HG02981 (cell line): ENCODE results near the gene ABLIM1.

Experiments
- ATAC-seq: cut with Tn5 transposase; IDR thresholded peaks from one replicate; pipeline ENCODE4 v1.9.1; 2021; ENCODE audit warnings: mild to moderate bottlenecking, moderate library complexity; ENCODE audit not compliant: unreplicated experiment

ABLIM1 gene

DNA sequence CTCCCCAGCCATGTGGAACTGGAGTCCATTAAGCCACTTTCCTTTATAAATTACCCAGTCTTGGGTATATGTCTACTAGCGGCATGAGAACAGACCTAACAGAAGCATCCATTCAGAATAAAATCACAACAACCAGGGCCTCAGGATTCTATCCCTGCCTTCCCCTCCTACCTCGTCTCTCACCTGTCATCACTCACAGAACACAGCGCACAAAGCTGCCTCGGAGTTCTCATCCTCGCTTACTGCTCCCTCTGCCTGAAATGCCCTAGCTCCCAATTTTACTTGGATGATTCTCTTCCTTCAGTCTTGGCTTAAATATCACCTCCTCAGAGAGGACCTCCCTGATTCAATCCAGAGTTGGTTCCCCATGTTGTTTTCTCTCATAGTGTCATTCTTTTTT lies 183.1 kb downstream of the ABLIM1 start:
- no peak for ATAC-seq

DNA sequence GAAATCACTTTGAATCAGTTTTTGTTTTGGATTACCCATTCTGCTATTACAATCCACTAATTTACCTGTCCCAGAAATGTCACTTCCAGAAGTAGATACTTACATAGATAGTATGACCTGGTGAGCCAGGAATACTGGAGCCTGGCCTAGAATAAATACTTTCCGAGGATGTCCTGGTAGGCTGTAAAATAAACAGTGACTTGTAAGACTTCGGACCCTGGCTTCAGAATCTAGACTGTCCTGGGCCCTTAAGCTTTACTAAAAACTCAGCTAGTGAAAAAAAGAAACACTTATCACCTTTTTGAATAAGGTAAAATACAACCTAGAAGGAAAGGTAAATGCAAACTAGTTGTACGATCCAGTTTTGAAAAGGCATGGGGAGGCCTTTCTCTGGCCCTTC lies 184.3 kb downstream of the ABLIM1 start:
- ATAC-seq = no peak

DNA sequence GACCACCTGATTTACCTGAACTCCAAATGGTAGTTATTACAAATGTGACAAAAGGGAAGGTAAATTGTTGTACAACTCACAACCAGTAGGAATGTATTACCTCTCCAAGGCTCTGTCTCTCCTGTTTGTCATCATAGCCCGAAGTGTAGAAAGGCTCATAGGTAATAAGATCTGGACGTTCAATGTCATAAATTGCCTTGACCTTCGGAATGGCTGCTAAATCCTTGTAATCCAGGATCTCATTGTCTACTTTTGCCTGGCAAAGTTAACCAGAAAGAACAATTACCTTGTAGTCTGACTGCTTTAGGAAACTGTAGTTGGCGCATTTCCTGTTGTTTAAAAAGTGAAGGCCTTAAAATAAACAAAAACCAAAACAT lies 185.2 kb downstream of the ABLIM1 start:
- no peak for ATAC-seq

DNA sequence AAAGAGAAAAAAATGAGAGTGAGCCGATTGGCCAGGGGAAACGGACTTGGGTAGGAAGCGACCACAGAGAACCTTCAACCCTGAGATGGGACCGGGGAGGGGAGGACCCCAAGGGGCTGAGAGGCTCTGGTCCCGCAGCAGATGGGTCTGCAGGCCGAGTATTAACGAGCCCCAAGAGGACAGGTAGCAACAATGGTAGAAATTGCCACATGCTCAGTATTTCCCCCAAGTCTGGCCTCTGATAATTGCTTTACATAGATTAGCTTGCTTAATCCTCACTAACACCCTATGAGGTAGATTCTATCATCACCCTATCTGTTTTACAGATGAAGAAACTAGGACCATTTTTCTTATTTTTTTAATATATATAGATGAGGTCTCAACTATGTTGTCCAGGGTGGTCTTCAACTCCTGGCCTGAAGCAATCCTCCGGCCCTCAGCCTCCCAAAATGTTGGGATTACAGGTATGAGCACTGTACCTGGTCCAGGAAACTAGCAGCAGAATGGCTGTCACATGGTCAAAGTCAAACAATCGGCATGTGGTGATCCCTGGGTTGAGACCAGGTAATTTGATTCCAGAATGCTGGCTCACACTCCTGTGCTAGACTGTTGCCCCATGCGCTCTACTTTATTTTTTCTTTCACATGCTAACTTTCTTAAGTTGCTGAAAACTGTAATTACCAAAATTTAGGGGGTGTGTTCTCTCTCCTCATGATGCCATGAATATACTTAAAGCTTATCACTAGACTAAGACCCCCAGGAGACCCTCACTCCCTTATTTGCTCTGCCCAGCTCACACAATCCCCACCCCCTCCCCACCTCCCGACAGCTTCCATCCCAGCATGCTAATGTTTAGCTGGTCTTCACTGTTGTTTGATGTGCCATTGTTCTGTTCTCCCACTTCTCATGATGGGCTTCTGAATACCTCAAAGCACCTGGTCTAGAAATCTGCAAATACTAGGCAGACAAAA lies 185.9 kb downstream of the ABLIM1 start:
- ATAC-seq = no peak

DNA sequence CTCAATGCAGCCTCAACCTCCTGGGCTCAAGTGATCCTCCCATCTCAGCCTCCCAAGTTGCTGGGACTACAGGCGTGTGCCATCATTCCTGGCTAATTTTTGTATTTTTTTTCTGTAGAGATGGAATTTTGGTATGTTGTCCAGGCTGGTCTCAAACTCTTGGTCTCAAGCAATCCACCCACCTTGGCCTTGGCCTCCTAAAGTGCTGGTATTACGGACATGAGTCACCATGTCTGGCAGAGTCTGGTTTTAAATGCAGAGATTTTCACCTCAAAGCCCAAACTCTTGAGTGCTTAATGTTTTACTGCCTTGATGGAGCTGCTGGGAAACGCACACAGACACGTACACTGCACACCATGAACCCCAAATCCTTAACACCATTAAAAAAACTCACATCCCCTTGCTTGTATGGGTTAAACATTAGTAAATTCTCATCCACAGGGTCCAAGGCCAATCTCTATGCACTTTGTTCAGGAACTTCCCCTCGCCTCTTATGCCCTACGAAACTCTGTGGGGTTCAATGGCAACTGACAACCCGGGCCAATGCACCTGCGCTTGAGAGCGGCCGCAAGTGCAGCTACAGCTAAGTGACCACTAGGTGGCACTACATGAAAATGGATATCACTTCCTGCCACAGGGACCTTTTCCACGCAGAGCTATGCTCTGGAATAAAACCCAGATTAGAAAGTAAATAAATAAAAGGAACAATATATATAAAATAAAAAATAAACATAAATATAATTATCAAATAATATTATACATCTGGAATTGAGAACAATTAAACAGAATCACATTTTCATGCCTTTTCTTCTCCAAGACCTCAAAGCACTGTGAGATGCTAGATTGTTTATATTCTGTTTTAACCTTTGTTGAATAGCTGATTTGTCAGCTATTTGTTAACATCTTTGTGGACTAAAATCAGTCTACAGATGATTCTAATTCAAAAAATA lies 186.8 kb downstream of the ABLIM1 start:
- peak; percentile 95 for ATAC-seq

DNA sequence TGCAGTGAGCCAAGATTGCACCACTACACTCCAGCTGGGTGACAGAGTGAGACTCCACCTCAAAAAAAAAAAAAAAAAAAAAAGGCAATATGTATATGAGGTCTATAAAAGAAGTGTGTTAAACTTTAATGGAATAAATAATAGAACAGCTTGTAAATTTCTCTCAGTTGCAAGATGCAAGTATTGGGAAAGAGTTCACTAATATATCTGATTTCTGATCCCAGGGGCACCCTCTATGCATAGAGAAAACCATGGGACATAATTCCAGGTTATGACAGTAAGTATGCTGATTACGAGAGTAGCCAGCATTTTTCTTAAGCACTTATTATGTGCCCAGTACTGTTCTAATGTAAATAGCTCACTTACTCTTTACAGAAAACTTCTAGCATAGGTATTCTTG lies 187.7 kb downstream of the ABLIM1 start:
- ATAC-seq = no peak

DNA sequence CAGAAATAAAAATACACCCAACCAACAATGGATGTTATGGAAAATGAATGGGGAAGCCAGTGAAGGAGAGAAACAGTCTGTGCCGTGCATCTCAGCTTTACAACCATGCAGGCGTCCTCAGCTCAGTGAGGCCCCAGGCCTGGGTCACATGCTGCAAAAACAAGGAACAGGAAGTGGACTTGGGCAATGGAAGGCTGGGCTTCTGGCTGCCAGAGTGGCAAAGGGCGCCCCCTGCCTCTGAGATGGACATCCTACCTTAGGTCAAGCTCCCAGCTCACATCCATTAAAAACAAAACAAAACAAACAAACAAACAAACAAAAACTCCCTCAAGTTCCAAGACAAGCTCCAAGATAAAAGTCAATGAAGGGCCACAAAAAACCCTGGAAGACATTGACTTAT lies 199.1 kb downstream of the ABLIM1 start:
- ATAC-seq = no peak

DNA sequence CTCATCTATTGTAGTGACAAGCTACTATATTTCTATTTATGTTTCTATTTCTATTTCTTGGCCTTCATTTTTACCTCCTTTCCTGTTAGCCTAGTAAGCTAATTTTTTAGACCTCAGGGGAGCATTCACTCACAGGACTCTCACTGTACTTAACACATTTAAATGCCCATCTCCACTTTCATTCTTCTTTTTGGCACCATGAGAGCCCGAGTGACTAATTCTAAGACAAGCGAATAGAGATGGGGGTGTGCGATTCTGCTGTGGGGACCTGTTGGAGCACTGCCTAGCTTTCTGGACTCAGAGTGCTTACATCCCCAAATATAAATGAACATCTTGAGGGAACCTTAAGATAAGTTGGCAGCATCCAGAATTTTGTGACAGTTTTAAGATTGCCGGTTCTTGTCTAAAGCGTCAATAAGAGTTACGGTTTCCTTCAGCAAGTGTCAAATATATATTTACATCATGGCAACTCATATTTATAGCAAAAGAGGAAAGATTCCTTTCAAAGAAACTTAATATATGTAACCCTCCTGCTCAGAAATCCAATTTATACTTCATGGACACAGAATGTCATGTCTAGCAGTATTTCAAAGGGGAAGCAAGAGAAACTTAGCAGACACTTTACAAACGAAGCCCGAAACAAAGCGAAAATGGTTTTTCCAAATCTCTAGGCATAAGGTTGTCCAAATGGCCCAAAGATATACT lies 199.7 kb downstream of the ABLIM1 start:
- ATAC-seq = no peak

DNA sequence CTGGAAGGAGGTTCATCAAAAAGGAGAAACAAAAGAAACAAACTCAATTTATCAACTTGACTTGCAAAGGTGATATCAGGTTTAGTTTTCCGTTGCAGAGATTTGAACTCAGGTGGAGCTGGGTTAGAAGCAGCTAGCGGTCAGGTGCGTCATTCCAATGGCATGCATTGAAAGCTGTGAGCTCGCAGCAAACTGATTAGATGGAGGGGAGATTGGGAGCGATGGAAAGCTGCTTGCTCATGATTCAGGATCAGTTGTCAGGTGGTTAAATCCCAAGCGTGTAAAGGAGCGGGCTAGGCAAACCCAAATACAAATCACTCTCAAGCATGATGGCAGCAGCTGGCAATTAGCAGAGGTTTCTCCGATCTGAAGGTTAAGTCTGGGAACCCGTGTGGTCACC lies 204.5 kb downstream of the ABLIM1 start:
- no peak for ATAC-seq

DNA sequence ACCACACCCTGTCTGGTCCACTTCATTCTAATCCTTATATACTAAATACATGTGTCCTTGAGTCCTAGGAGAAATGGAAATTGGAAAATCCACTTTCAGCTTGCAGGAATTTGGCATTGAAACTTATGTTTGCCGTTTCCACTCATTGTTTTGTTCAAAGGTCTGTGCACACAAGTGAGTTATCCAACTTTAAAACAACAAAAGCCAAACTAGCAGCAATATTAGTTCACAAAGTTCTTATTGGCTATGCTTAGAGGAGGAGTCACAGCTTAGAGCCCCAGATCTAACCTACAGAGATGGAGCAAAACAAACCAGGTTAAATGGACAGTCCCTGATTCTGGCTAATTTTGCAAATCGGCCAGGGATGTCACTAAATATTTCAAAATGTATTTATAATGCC lies 209.2 kb downstream of the ABLIM1 start:
- no peak for ATAC-seq

DNA sequence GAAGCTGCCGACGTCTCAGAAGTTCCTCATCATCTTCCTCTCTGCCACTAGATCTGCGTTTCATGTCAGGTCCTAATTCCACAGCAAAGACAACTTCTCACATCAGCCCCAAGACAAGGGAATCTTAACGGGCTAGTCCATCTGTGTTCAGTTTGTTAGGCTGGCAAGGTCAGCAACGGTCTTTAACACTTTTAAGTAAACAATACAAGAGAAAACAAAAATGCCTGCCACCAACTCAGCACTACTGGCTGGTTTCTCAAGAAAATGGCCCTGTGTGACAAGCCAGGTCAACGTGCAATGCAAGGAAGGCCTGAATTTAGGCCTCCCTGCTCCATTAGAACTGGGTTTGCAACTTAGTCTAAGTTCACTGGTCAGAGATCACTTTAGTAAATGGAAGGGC lies 212.7 kb downstream of the ABLIM1 start:
- no peak for ATAC-seq

DNA sequence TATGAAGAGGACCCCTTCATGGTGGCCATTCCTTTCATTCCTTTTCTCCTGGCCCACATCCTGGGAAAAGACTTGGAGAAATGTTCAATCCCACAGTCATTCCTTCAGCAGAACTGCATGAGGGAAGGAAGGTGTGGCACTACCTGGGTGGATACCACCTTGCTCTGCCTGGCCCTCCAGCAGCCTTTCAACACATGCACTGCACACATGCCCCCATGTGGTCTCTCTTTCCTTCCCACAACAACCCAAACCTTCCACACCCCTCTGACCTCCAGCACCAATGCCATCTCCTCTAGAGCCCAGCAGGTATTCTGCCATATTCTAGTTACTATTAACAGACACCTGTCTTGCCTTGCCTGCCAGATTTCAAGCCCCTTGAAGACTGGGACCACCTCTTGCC lies 213.3 kb downstream of the ABLIM1 start:
- ATAC-seq = no peak

DNA sequence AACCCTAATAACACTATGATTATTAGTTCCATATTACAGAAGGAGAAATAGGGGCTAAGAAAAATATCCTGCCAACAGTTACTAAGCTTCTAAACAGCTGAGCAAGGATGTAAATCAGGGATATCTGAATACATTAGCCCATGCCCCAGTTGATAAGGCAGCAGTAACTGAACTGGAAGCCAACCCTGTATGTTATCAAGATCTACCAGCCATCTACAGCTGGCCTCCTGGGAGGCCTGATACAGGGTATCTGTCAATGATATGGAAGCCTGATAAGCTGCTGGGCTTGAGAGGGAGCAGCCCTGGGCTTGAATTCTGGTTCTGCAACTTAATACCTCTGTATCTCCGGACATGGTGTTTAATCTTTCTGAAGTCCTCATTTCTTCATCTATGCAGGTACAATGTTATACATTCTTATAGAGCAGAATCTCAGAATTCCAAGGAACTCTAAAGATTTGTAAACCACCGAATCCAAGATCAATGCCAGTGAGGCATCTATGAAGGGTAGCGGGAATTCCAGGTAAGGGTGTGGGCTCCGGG lies 215.9 kb downstream of the ABLIM1 start:
- no peak for ATAC-seq

DNA sequence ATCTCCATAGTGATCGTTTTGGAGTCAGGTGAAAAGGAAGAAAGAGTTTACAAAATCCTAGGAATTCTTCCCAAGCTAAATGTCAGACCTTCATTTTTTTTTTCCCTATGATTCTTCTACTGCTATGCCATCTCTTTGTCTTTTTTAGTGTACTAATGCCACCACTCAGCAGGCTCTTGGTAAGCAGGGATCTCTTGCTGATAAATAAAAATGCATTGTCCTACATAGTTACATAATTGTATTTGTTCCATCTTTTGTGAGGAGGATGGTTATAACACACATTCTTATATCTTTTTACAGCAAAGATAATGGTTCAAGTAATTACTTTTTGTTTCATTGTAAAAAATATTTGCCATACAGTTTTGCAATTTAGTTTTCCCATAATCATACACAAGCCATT lies 217.0 kb downstream of the ABLIM1 start:
- no peak for ATAC-seq

DNA sequence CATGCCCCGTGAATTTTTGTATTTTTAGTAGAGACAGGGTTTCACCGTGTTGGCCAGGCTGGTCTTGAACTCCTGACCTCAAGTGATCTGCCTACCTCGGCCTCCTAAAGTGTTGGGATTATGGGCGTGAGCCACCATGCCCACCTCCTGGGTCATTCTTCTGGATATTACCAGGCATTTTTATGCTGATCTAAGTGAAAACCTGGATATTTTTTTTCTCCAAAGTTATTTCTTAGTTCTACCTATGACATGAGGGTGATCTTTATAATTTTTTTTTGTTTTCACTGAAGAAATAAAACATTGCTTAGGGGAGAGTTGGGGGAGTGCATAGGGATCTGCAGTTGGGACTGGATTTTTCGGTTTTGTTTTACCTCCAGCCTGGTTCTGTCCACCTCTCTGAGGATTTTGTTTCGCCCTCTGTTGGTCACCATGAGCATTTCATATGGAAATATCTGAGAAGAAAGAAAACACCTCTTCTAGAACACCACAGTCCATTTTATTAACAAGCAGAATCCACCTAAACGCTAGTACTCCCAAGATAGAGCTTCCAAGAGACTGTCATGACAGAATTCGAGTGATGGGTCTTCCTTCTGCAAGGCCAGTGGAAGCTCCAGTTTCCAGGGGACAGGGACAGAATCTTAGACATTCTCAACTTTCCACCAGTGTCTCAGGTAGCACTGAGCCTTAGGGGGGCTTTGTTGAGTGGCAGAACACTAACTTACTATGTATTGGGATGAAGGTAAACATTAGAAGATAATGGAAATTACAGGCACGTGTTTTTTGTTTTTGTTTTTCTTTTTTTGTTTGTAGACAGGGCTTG lies 220.4 kb downstream of the ABLIM1 start:
- ATAC-seq = no peak

DNA sequence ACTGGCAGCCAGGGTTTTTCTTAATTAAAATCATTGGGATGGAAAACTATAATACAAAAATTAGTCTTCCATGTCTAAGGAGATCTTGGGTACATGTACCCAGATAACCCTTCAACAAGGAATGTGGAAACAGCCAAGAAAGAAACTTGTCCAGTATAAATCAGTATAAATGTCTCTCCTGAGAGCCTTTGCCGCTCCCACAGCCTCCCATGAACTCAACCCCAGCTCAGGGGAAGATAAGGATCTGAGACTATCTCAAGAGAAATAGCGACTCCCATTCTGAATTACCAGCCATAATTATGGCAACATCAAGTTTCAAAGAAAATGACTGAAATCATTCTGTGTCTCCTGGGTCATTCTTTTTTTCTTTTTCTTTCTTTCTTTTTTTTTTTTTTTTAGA lies 221.1 kb downstream of the ABLIM1 start:
- ATAC-seq = no peak

DNA sequence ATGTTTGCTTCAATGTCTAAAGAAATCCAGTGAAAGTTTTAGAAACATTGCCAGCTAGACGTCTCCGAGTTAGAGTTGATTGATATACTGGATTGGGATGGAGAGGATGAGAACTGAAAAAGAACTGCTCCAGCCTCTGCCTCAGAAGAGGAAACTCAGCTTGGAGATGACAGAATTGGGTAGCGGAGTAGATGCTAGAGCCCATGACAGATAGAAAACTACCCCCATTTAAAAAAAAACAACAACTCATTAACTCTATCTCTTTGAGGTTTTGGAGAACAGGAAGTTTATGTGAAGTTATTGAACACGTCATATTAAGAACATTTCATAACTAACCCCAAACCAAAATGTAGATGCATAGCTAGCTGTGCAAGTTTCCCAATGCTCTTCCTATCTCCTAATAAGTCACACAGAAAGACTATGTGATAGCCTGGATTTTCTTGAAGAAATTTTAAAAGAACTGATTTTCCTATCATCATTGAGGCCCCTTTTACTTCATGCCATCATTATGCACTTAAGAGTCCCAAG lies 225.4 kb downstream of the ABLIM1 start:
- no peak for ATAC-seq

DNA sequence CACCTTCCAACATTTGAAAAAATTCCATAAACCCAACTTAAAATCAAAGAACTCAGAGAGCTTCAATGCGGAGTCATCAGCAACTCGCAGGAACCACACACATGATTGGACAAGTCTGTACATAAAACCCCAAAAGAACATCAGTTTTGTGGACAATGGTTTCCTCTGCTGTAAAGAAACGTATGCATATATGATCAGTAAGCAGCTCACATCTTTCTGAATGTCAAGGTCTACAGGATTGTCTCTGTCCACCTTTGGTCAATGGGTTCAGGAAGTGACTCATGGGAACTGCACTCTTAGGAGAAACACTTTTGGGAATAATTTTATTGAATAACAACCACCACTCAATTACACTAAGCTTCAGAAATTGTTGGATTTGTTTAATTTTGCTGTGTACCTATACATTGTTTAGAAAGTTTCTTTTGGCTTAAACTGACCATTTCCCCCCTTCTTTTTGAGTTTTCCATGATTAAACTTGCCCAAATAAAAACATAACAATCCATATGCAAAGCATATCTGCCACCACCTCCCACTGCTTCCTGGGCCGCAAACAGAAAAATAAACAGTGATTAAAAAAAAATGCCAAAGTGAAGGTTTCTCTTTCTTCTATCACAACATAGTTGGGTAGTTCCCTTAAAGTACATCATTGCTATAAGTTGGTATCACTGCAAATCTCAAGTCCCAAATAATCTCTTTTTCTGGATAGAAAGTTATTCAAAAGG lies 226.5 kb downstream of the ABLIM1 start:
- ATAC-seq = no peak
